HepG2 (cell line): ENCODE results near the gene RPAP3. TPM values are rescaled to one million over a fixed set of nuclear protein-coding genes. Genes with fewer than 3 reads are reported as not detected.

Experiments used
- ATAC-seq: fragments of 200-7000 bp; cut with Tn5 transposase; 3 replicates; pipeline ENCODE4 v1.9.1; 2020; ENCODE audit warnings: mild to moderate bottlenecking, moderate library complexity
- BruUV-seq: library from RNA; stranded (reverse); fragments of 400-500 nt; replicated peaks from 2 replicates; lab custom pipeline; 2021; lab: Mats Ljungman, UMichigan
- CTCF ChIA-PET: fragments of 300-600 bp; formaldehyde crosslinking; extraction: SDS; loops from one replicate; lab custom pipeline; 2021; ENCODE audit warnings: low total read pairs, inconsistent platforms, low intra/inter-chr PET ratio; lab: Yijun Ruan, JAX
- POLR2A ChIA-PET: fragments of 350-600 bp; sonication (Branson Sonifier 250); formaldehyde crosslinking; loops from one replicate; lab custom pipeline; 2020; ENCODE audit warnings: antibody characterized with exemption, inconsistent platforms; lab: Yijun Ruan, JAX
- DNase-seq: peaks from one replicate; pipeline ENCODE4 v3.0.0-alpha.2; 2015; ENCODE audit warnings: low spot score
- FAIRE-seq: peaks from 3 replicates; lab custom pipeline; 2011; peaks lifted over from hg19 to GRCh38; lab: Jason Lieb, UNC
- H2AFZ ChIP-seq: one replicate; pipeline ENCODE4 v1.6.1; 2011; ENCODE audit warnings: low read length, inconsistent platforms
- H3K27ac ChIP-seq: fragments of 300-600 bp; 3 replicates; pipeline ENCODE4 v1.8.0; 2011; ENCODE audit warnings: mixed run types, mild to moderate bottlenecking, mixed read lengths, low read length, inconsistent platforms; ENCODE audit not compliant: insufficient read depth; ENCODE audit errors: extremely low read length
- H3K27me3 ChIP-seq, 2 experiments: fragments of 200-600 bp in 1 of 2; 2 replicates in 1 of 2; 3 replicates in 1 of 2; pipeline versions ENCODE4 v1.6.0 to v1.8.0; 2011; ENCODE audit warnings: low read length in 2 of 2, mild to moderate bottlenecking in 2 of 2, moderate library complexity in 2 of 2, inconsistent platforms in 1 of 2; ENCODE audit not compliant: insufficient read depth in 2 of 2, control insufficient read depth in 1 of 2
- H3K36me3 ChIP-seq, 2 experiments: fragments of 200-600 bp in 1 of 2; replicated peaks in 1 of 2; 2 replicates in 1 of 2; 3 replicates in 1 of 2; pipeline versions ENCODE4 v1.5.1 to v1.8.0; 2011; ENCODE audit warnings: low read length in 2 of 2, inconsistent platforms in 1 of 2; ENCODE audit not compliant: insufficient read depth in 2 of 2, control insufficient read depth in 1 of 2
- H3K4me1 ChIP-seq: 2 replicates; pipeline ENCODE4 v1.5.1; 2012; ENCODE audit warnings: low read length, inconsistent platforms; ENCODE audit not compliant: insufficient read depth
- H3K4me2 ChIP-seq: 2 replicates; pipeline ENCODE4 v1.6.0; 2011; ENCODE audit warnings: low read depth, low read length, inconsistent platforms
- H3K4me3 ChIP-seq, 3 experiments: fragments of 200-600 bp in 1 of 3; sonication (generic), shearing (Covaris generic) in 1 of 3; replicated peaks in 1 of 3; 2 replicates each; pipeline ENCODE4 v1.5.1; 2011 to 2016; ENCODE audit warnings: low read length in 3 of 3, inconsistent platforms in 2 of 3, low read depth in 2 of 3, mild to moderate bottlenecking in 2 of 3, control low read depth in 1 of 3, mixed read lengths in 1 of 3; ENCODE audit not compliant: insufficient read depth in 1 of 3
- H3K79me2 ChIP-seq: one replicate; pipeline ENCODE4 v1.6.1; 2011; ENCODE audit warnings: low read length, inconsistent platforms; ENCODE audit not compliant: insufficient read depth
- H3K9ac ChIP-seq: 2 replicates; pipeline ENCODE4 v1.6.0; 2011; ENCODE audit warnings: mild to moderate bottlenecking, low read depth, low read length, inconsistent platforms; ENCODE audit not compliant: insufficient read depth
- H3K9me3 ChIP-seq: 2 replicates; pipeline ENCODE4 v1.5.1; 2012; ENCODE audit warnings: mild to moderate bottlenecking, low read length
- H4K20me1 ChIP-seq: 2 replicates; pipeline ENCODE4 v1.6.0; 2011; ENCODE audit warnings: inconsistent platforms, mild to moderate bottlenecking, low read length, moderate library complexity; ENCODE audit not compliant: insufficient read depth
- ELF4 ChIP-seq: sonication (generic); formaldehyde crosslinking; IDR thresholded peaks from 2 replicates; pipeline ENCODE4 v1.5.0; 2020; ENCODE audit warnings: missing genetic modification reagents, mild to moderate bottlenecking, moderate library complexity, borderline replicate concordance
- EZH2 ChIP-seq: conservative IDR thresholded peaks from 2 replicates; pipeline ENCODE4 v1.6.1; 2012; ENCODE audit warnings: mild to moderate bottlenecking, low read depth, low read length, moderate library complexity
- GFI1 ChIP-seq: sonication (generic); formaldehyde crosslinking; IDR thresholded peaks from 2 replicates; pipeline ENCODE4 v1.5.0; 2020; ENCODE audit warnings: missing genetic modification reagents, mild to moderate bottlenecking, borderline replicate concordance
- SSRP1 ChIP-seq: IDR thresholded peaks from 2 replicates; pipeline ENCODE4 v1.6.1; 2016; ENCODE audit warnings: control low read depth
- TGIF2 ChIP-seq: IDR thresholded peaks from 2 replicates; pipeline ENCODE4 v1.6.1; 2016; ENCODE audit warnings: control low read depth, missing compliant biosample characterization
- U2AF1 ChIP-seq: fragments of 200-400 bp; formaldehyde crosslinking; optimal IDR thresholded peaks from 2 replicates; pipeline ENCODE3; 2017; ENCODE audit warnings: mild to moderate bottlenecking, low read depth, low read length
- ZMYM3 ChIP-seq: sonication (generic); formaldehyde crosslinking; IDR thresholded peaks from 2 replicates; pipeline ENCODE4 v1.5.1; 2020; ENCODE audit warnings: mild to moderate bottlenecking, missing genetic modification reagents
- ZNF326 ChIP-seq: sonication (generic); formaldehyde crosslinking; IDR thresholded peaks from 2 replicates; pipeline ENCODE4 v1.4.0; 2020; ENCODE audit warnings: missing genetic modification reagents, borderline replicate concordance
- ZNF331 ChIP-seq: sonication (generic); formaldehyde crosslinking; IDR thresholded peaks from 2 replicates; pipeline ENCODE4 v1.4.0; 2020; ENCODE audit warnings: missing genetic modification reagents
- ZNF614 ChIP-seq: IDR thresholded peaks from 2 replicates; pipeline ENCODE4 v1.6.1; 2018; ENCODE audit warnings: missing biosample characterization, missing genetic modification reagents, inconsistent platforms, borderline replicate concordance
- ZNF766 ChIP-seq: sonication (generic); formaldehyde crosslinking; IDR thresholded peaks from 2 replicates; pipeline ENCODE4 v1.5.0; 2020; ENCODE audit warnings: missing genetic modification reagents, borderline replicate concordance
- WGBS: methylation state at CpG from one replicate; pipeline ENCODE4 v1.1.6; 2017; ENCODE audit warnings: low lambda C conversion rate; 5-methylcytosine and 5-hydroxymethylcytosine counted together
- in situ Hi-C: cut with HindIII; loops from 2 replicates; pipeline ENCODE4 v1.10.0; 2017; ENCODE audit warnings: low pct_unique_long_range_greater_than_20kb; ENCODE audit not compliant: extremely low pct_ligation_motif_present
- intact Hi-C: fragments of 100-400 bp; cut with micrococcal nuclease; formaldehyde crosslinking; loops from one replicate; pipeline ENCODE4 v1.10.0; 2022; ENCODE audit not compliant: unreplicated experiment
- polyA plus RNA-seq, 8 experiments: library from polyadenylated mRNA; depleted of rRNA in 3 of 8; stranded (reverse) in 7 of 8; unstranded in 1 of 8; fragments of >200 nt; fragmentation: Illumina TruSeq in 4 of 8; extraction: Trizol in 4 of 8; gene quantifications; 2 replicates each; pipeline versions ENCODE4 v1.2.1 to v1.2.3, GENCODE V29; 2011 to 2016; ENCODE audit warnings: low read depth in 4 of 8, missing spikeins in 1 of 8, mixed read lengths in 1 of 8; ENCODE audit not compliant: insufficient read depth in 1 of 8
- total RNA-seq, 5 experiments: library from RNA; depleted of rRNA; stranded (reverse); fragments of >200 nt; fragmentation: Illumina TruSeq; extraction: Trizol; gene quantifications; 2 replicates each; pipeline ENCODE4 v1.2.3, GENCODE V29; 2016; ENCODE audit warnings: low read depth in 1 of 5
- TF ChIP-seq, protein P1 (sequence below): sonication (generic); formaldehyde crosslinking; conservative IDR thresholded peaks from 2 replicates; pipeline ENCODE4 v1.8.0; 2022; ENCODE audit warnings: mild to moderate bottlenecking, moderate library complexity, missing genetic modification reagents
- TF ChIP-seq, protein P2 (sequence below): sonication (generic); formaldehyde crosslinking; IDR thresholded peaks from 2 replicates; pipeline ENCODE4 v1.4.0; 2020; ENCODE audit warnings: missing genetic modification reagents
- TF ChIP-seq, protein P3 (sequence below): sonication (generic); formaldehyde crosslinking; IDR thresholded peaks from 2 replicates; pipeline ENCODE4 v1.5.1; 2020; ENCODE audit warnings: mild to moderate bottlenecking, moderate library complexity, missing genetic modification reagents

The RPAP3 gene
- total and polyA plus RNA-seq, 2 of the 13 experiments (the other 11 are each of a cell fraction or from before 2014, with no cell fraction given), result 8.8 to 32.8 TPM

DNA sequence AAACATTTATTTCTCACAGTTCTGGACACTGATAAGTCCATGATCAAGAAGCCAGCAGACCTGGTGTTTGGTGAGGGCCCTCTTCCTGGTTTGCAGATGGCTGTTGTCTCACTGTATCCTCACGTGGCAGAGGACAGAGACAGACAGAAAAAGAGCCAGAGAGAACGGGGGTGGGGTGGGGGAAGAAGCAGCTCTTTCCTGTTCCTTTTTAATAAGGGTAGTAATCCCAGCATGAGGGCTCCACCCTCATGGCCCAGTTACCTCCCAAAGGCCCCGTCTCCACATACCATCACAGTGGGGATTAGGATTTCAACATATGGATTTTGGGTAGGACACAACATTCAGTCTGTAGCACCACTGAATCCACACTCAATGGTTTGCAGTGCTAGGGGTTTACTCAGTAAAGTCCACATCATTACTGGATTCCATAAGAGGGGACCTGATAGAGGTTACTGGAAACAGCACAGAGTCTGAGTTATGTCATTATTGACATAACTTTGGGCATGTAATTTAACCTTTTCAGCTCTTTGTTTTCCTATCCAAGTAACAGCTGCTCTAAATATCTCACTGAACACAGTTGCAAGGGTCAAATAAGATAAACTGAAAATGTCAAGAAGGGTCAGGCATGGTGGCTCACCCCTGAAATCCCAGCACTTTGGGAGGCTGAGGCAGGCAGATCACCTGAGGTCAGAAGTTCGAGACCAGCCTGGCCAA, 53.2 kb downstream of the RPAP3 start (continued):
- TF ChIP-seq GFI1 (CRISPR knock-in tag), result peak; percentile 83
- TF ChIP-seq, protein P1, sequence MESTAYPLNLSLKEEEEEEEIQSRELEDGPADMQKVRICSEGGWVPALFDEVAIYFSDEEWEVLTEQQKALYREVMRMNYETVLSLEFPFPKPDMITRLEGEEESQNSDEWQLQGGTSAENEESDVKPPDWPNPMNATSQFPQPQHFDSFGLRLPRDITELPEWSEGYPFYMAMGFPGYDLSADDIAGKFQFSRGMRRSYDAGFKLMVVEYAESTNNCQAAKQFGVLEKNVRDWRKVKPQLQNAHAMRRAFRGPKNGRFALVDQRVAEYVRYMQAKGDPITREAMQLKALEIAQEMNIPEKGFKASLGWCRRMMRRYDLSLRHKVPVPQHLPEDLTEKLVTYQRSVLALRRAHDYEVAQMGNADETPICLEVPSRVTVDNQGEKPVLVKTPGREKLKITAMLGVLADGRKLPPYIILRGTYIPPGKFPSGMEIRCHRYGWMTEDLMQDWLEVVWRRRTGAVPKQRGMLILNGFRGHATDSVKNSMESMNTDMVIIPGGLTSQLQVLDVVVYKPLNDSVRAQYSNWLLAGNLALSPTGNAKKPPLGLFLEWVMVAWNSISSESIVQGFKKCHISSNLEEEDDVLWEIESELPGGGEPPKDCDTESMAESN (CRISPR knock-in tag), result no peak
- TF ChIP-seq, all 625 proteins: peak for 164

DNA sequence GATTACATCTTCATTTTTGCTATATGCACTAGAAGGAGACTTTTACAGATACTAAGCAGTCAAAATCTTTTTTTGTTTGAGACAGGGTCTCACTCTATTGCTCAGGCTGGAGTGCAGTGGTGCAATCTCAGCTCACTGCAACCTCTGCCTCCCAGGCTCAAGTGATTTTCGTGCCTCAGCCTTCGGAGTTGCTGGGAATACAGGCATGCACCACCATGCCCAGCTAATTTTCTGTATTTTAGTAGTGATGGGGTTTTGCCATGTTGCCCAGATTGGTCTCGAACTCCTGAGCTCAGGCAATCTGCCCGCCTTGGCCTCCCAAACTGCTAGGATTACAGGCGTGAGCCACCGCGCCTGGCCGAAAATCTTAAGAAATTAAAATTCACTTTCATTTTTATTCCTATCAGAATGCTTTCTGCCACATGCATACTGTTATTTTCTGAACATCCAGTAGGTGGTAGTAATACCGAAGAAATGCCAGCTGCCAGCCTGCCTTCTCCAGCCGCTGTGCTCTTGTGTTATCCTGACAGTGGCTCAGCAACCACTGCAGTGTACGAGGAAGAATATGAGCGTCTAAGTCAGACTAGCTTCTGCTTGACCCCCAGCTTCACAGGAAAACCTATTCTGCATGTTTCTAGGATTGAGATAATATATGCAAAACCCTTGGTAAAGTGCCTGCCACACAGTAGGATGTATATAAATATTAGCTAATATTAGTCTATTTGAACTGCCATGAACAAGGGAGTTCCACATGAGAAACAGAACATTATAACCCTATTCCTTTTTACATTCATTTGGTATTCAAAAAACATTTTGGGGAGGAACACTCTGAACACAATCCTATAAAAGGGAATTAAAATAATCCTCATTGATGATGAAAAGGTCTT, 54.2 kb downstream of the RPAP3 start:
- no peak overlapping the region for H2AFZ ChIP-seq
- H3K27ac ChIP-seq, result peak overlapping the region; percentile 73
- FAIRE-seq, result peak; percentile 74
- H4K20me1 ChIP-seq, result no peaks in the 10 kb centered on the region
- in situ Hi-C loops (loop anchor here (5.0 kb wide), 1 partner anchor 36 kb away; no protein-coding TSS in a partner anchor), intact Hi-C loops (loop anchor here (1.0 to 5.0 kb wide), 2 partner anchors 35 to 126 kb away; no protein-coding TSS in a partner anchor)
- no peaks in the 10 kb centered on the region for H3K36me3 ChIP-seq
- no peaks in the 10 kb centered on the region for H3K79me2 ChIP-seq
- peaks cover 27% of the 10 kb centered on the region for H3K4me1 ChIP-seq
- H3K9me3 ChIP-seq, result no peaks in the 10 kb centered on the region
- BruUV-seq, result no TSS peak
- H3K27me3 ChIP-seq, result no peaks in the 10 kb centered on the region
- ChIA-PET CTCF (interaction anchor here (1.5 to 2.4 kb wide), 2 partner anchors 35 to 63 kb away, joined by 3 to 28 read pairs; no protein-coding TSS in a partner anchor), POLR2A (interaction anchor here (1.2 kb wide), 1 partner anchor 54 kb away, joined by 4 read pairs; the partner anchor contains the start of gene RPAP3)
- DNase-seq, result peak; percentile 64
- H3K9ac ChIP-seq, result 0 out of 2 replicates have a peak overlapping the region, but pooled peaks have one; percentile 38
- H3K4me2 ChIP-seq, result peak overlapping the region; percentile 73
- 8% methylated on average over 12 of the region's 12 CpGs for WGBS
- peak; percentile 84 for ATAC-seq
- H3K4me3 ChIP-seq, result peak overlapping the region in 1 of 3 experiments; percentile 44; a peak in 2 of 6 replicates
- 0 out of 2 replicates have a peak, but pooled peaks have one; percentile 39 for TF ChIP-seq ZNF614 (CRISPR knock-in tag)
- TF ChIP-seq EZH2, result no peak
- TF ChIP-seq, protein P2, sequence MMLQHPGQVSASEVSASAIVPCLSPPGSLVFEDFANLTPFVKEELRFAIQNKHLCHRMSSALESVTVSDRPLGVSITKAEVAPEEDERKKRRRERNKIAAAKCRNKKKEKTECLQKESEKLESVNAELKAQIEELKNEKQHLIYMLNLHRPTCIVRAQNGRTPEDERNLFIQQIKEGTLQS (CRISPR knock-in tag), result no peak
- TF ChIP-seq, protein P3, sequence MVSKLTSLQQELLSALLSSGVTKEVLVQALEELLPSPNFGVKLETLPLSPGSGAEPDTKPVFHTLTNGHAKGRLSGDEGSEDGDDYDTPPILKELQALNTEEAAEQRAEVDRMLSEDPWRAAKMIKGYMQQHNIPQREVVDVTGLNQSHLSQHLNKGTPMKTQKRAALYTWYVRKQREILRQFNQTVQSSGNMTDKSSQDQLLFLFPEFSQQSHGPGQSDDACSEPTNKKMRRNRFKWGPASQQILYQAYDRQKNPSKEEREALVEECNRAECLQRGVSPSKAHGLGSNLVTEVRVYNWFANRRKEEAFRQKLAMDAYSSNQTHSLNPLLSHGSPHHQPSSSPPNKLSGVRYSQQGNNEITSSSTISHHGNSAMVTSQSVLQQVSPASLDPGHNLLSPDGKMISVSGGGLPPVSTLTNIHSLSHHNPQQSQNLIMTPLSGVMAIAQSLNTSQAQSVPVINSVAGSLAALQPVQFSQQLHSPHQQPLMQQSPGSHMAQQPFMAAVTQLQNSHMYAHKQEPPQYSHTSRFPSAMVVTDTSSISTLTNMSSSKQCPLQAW (CRISPR knock-in tag), result peak; percentile 37; the same call in 1 of the 2 replicates
- no peak for TF ChIP-seq SSRP1 (CRISPR knock-in tag)
- no peak for TF ChIP-seq ZNF766 (CRISPR knock-in tag)
- TF ChIP-seq ZNF331 (CRISPR knock-in tag), result 0 out of 2 replicates have a peak, but pooled peaks have one; percentile 45
- no peak for TF ChIP-seq TGIF2
- TF ChIP-seq U2AF1, result no peak
- no peak for TF ChIP-seq ZNF326
- no peak for TF ChIP-seq ELF4 (CRISPR knock-in tag)
- TF ChIP-seq ZMYM3, result no peak
